ENCODE measurements around the gene SAXO1. TPM values are rescaled to one million over a fixed set of nuclear protein-coding genes. Genes with fewer than 3 reads are reported as not detected.

The SAXO1 gene
- total RNA-seq, 1 donor from 2014 or later = 0.17 TPM

DNA sequence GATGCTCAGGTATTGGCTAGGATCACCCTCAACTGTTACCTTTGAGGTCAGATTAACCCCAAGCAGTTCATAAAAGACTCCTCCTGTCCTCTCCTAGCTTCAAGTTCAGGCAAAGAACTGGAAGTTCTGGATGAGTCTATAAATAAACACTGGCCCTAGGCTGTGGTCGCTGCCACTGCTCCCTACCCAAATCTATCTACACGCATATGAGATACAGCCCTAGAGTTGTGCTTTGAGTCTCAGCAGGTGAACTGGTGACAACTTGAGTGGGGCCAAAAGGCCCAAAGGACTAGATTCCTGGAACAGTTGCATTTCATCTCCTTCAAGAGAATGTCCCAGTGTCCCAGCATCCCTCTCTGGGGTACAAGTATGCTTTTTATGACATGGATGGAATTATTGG lies 62.6 kb downstream of the SAXO1 start:
- Mint-ChIP-seq H3K36me3 (ENCODE audit: low read depth) (peaks cover 4% of the 10 kb centered on the region), H3K4me1 (ENCODE audit: low read depth) (peaks cover 8% of the 10 kb centered on the region), H3K27me3 (ENCODE audit: low read depth) (peaks cover 17% of the 10 kb centered on the region), H3K9me3 (ENCODE audit: low read depth) (peaks cover 12% of the 10 kb centered on the region), H3K4me3 (ENCODE audit: unreplicated experiment) (no peak overlapping the region), H3K27ac (ENCODE audit: unreplicated experiment) (no peak overlapping the region)
- TF ChIP-seq, protein P1, sequence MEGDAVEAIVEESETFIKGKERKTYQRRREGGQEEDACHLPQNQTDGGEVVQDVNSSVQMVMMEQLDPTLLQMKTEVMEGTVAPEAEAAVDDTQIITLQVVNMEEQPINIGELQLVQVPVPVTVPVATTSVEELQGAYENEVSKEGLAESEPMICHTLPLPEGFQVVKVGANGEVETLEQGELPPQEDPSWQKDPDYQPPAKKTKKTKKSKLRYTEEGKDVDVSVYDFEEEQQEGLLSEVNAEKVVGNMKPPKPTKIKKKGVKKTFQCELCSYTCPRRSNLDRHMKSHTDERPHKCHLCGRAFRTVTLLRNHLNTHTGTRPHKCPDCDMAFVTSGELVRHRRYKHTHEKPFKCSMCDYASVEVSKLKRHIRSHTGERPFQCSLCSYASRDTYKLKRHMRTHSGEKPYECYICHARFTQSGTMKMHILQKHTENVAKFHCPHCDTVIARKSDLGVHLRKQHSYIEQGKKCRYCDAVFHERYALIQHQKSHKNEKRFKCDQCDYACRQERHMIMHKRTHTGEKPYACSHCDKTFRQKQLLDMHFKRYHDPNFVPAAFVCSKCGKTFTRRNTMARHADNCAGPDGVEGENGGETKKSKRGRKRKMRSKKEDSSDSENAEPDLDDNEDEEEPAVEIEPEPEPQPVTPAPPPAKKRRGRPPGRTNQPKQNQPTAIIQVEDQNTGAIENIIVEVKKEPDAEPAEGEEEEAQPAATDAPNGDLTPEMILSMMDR (IDR thresholded peaks at IDR 0.05) = no peak
- DNase-seq (ENCODE audit: low spot score) = no peak

DNA sequence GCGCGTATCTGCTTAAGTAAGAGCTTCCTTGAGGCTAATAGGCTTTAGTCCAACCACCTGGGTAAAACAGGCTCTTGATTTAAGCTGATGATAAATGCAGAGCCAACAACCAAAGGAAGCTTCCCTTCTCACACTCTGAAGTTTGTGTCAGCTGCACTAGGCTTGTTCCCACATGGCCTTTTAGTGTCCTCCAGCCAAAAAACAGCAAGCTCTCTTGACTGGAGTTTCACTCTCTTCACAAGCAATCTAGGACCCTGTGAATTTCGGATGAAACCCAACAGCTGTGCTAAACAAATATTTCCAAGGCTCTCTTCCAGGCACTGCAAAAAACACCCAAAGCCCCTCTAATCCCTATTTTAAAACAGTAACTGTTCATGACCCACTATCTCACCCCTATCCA lies 63.9 kb downstream of the SAXO1 start:
- peaks cover 24% of the 10 kb centered on the region for H3K27me3 Mint-ChIP-seq (ENCODE audit: low read depth)
- no peak overlapping the region for H3K4me3 Mint-ChIP-seq (ENCODE audit: unreplicated experiment)
- TF ChIP-seq, protein P1 (IDR thresholded peaks at IDR 0.05) = no peak
- peaks cover 8% of the 10 kb centered on the region for H3K4me1 Mint-ChIP-seq (ENCODE audit: low read depth)
- DNase-seq (ENCODE audit: low spot score) = no peak
- no peak overlapping the region for H3K27ac Mint-ChIP-seq (ENCODE audit: unreplicated experiment)
- peaks cover 13% of the 10 kb centered on the region for H3K36me3 Mint-ChIP-seq (ENCODE audit: low read depth)
- H3K9me3 Mint-ChIP-seq (ENCODE audit: low read depth) = peaks cover 23% of the 10 kb centered on the region

- Mint-ChIP-seq H3K27me3 (ENCODE audit: low read depth) (peaks cover 20% of the 10 kb centered on the region), H3K27ac (ENCODE audit: unreplicated experiment) (no peak overlapping the region), H3K4me3 (ENCODE audit: unreplicated experiment) (no peak overlapping the region), H3K36me3 (ENCODE audit: low read depth) (no peaks in the 10 kb centered on the region), H3K9me3 (ENCODE audit: low read depth) (no peaks in the 10 kb centered on the region), H3K4me1 (ENCODE audit: low read depth) (no peaks in the 10 kb centered on the region)
- DNase-seq (ENCODE audit: low spot score) = no peak
- TF ChIP-seq, protein P1 (IDR thresholded peaks at IDR 0.05) = no peak
These were observed 77.4 kb downstream of the SAXO1 start for GRCh38 chr9:18955626-18956025.

- H3K9me3 Mint-ChIP-seq (ENCODE audit: low read depth) = no peaks in the 10 kb centered on the region
- H3K36me3 Mint-ChIP-seq (ENCODE audit: low read depth) = no peaks in the 10 kb centered on the region
- no peak overlapping the region for H3K4me3 Mint-ChIP-seq (ENCODE audit: unreplicated experiment)
- no peak overlapping the region for H3K27ac Mint-ChIP-seq (ENCODE audit: unreplicated experiment)
- DNase-seq (ENCODE audit: low spot score) = no peak
- peaks cover 6% of the 10 kb centered on the region for H3K27me3 Mint-ChIP-seq (ENCODE audit: low read depth)
- no peaks in the 10 kb centered on the region for H3K4me1 Mint-ChIP-seq (ENCODE audit: low read depth)
- TF ChIP-seq, protein P1 (IDR thresholded peaks at IDR 0.05) = no peak
These were observed 81.1 kb downstream of the SAXO1 start for GRCh38 chr9:18951936-18952335.

DNA sequence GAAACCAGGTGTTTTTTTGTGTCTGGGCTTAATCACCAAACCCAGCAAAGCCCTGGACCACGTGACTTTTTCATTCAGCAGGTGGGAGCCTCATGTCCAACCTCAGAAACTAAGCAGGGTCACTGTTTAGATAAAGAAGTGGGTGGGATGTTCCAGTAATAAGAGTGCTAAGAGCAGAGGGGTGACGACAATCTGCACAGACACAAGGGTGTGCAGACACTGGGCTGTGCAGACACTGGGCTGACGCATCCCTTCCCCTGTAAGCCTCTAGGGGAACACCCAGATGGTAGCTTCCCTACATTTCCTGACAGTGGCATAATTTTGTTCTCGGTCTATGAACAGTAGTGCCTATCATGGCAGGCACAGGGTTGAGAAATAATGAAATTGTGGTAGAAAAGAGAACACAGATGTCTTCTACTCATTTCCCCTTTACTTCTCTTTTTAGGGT lies 85.1 kb downstream of the SAXO1 start:
- H3K36me3 Mint-ChIP-seq (ENCODE audit: low read depth) = peaks cover 1% of the 10 kb centered on the region
- H3K9me3 Mint-ChIP-seq (ENCODE audit: low read depth) = peaks cover 3% of the 10 kb centered on the region
- no peak overlapping the region for H3K4me3 Mint-ChIP-seq (ENCODE audit: unreplicated experiment)
- no peaks in the 10 kb centered on the region for H3K4me1 Mint-ChIP-seq (ENCODE audit: low read depth)
- TF ChIP-seq, protein P1 (IDR thresholded peaks at IDR 0.05) = no peak
- H3K27ac Mint-ChIP-seq (ENCODE audit: unreplicated experiment) = no peak overlapping the region
- H3K27me3 Mint-ChIP-seq (ENCODE audit: low read depth) = peaks cover 9% of the 10 kb centered on the region
- no peak for DNase-seq (ENCODE audit: low spot score)

Measured in chondrocyte (in vitro differentiated cells).